ENCODE measurements around the gene TTC27.

GRCh38 chr2:32752952-32753351 is 125.1 kb downstream of the TTC27 start:
- TF ChIP-seq, protein P1, sequence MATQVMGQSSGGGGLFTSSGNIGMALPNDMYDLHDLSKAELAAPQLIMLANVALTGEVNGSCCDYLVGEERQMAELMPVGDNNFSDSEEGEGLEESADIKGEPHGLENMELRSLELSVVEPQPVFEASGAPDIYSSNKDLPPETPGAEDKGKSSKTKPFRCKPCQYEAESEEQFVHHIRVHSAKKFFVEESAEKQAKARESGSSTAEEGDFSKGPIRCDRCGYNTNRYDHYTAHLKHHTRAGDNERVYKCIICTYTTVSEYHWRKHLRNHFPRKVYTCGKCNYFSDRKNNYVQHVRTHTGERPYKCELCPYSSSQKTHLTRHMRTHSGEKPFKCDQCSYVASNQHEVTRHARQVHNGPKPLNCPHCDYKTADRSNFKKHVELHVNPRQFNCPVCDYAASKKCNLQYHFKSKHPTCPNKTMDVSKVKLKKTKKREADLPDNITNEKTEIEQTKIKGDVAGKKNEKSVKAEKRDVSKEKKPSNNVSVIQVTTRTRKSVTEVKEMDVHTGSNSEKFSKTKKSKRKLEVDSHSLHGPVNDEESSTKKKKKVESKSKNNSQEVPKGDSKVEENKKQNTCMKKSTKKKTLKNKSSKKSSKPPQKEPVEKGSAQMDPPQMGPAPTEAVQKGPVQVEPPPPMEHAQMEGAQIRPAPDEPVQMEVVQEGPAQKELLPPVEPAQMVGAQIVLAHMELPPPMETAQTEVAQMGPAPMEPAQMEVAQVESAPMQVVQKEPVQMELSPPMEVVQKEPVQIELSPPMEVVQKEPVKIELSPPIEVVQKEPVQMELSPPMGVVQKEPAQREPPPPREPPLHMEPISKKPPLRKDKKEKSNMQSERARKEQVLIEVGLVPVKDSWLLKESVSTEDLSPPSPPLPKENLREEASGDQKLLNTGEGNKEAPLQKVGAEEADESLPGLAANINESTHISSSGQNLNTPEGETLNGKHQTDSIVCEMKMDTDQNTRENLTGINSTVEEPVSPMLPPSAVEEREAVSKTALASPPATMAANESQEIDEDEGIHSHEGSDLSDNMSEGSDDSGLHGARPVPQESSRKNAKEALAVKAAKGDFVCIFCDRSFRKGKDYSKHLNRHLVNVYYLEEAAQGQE (IDR thresholded peaks at IDR 0.05; ENCODE audit: borderline replicate concordance in 1 of 2, low read depth in 1 of 2, low read length in 2 of 2) = no peak
- no peak for TF ChIP-seq ZNF431 (CRISPR knock-in tag; IDR thresholded peaks at IDR 0.05; ENCODE audit: borderline replicate concordance, low read depth)

Measured in HepG2 (cell line).